ENCODE measurements around the gene ALDH1L1.

DNA sequence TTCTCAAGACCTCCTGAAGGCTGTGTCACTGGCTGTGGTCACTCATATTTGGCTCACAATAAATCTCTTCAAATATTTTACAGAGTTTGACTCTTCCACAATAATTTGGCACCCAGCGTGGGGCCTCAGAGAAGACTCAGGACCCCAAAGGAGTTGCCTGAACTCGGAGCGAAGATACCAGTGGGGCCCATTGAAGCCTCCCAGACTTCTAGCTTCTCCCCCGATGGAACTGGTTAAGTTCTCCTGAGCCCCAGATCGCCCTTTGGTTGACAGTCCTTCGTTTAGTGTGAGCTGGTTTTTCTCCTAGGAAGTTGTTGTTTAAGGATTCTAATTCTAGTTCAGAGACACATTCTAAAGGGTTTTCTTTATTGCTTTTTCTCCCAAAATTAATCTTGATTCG, 95.1 kb downstream of the ALDH1L1 start:
- TF ChIP-seq, protein P1, sequence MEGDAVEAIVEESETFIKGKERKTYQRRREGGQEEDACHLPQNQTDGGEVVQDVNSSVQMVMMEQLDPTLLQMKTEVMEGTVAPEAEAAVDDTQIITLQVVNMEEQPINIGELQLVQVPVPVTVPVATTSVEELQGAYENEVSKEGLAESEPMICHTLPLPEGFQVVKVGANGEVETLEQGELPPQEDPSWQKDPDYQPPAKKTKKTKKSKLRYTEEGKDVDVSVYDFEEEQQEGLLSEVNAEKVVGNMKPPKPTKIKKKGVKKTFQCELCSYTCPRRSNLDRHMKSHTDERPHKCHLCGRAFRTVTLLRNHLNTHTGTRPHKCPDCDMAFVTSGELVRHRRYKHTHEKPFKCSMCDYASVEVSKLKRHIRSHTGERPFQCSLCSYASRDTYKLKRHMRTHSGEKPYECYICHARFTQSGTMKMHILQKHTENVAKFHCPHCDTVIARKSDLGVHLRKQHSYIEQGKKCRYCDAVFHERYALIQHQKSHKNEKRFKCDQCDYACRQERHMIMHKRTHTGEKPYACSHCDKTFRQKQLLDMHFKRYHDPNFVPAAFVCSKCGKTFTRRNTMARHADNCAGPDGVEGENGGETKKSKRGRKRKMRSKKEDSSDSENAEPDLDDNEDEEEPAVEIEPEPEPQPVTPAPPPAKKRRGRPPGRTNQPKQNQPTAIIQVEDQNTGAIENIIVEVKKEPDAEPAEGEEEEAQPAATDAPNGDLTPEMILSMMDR (IDR thresholded peaks at IDR 0.05), result no peak
- TF ChIP-seq, protein P2, sequence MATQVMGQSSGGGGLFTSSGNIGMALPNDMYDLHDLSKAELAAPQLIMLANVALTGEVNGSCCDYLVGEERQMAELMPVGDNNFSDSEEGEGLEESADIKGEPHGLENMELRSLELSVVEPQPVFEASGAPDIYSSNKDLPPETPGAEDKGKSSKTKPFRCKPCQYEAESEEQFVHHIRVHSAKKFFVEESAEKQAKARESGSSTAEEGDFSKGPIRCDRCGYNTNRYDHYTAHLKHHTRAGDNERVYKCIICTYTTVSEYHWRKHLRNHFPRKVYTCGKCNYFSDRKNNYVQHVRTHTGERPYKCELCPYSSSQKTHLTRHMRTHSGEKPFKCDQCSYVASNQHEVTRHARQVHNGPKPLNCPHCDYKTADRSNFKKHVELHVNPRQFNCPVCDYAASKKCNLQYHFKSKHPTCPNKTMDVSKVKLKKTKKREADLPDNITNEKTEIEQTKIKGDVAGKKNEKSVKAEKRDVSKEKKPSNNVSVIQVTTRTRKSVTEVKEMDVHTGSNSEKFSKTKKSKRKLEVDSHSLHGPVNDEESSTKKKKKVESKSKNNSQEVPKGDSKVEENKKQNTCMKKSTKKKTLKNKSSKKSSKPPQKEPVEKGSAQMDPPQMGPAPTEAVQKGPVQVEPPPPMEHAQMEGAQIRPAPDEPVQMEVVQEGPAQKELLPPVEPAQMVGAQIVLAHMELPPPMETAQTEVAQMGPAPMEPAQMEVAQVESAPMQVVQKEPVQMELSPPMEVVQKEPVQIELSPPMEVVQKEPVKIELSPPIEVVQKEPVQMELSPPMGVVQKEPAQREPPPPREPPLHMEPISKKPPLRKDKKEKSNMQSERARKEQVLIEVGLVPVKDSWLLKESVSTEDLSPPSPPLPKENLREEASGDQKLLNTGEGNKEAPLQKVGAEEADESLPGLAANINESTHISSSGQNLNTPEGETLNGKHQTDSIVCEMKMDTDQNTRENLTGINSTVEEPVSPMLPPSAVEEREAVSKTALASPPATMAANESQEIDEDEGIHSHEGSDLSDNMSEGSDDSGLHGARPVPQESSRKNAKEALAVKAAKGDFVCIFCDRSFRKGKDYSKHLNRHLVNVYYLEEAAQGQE (IDR thresholded peaks at IDR 0.05; ENCODE audit: insufficient read depth in 1 of 2, low read depth in 2 of 2, low read length in 1 of 2), result no peak
- TF ChIP-seq POLR2AphosphoS5 (IDR thresholded peaks at IDR 0.05; ENCODE audit: low read depth, low read length), result no peak
- TF ChIP-seq SIN3A (IDR thresholded peaks at IDR 0.05; ENCODE audit: borderline replicate concordance, insufficient read depth, low read depth, low read length), result no peak
- TF ChIP-seq TCF7L2 (IDR thresholded peaks at IDR 0.05; ENCODE audit: low read depth, low read length), result no peak
